GM12878 (cell line): ENCODE data around the gene PSMD4. TPM values are rescaled to one million over a fixed set of nuclear protein-coding genes. Genes with fewer than 3 reads are reported as not detected.

Source experiments
- ATAC-seq: fragments of 200-7000 bp; cut with Tn5 transposase; 3 replicates; pipeline ENCODE4 v1.9.1; 2020; ENCODE audit warnings: mild to moderate bottlenecking, moderate library complexity
- BruUV-seq: library from RNA; stranded (reverse); fragments of 400-500 nt; replicated peaks from 2 replicates; lab custom pipeline; 2021; lab: Mats Ljungman, UMichigan
- CTCF ChIA-PET: fragments of 300-600 bp; sonication (Branson Sonifier 250); formaldehyde crosslinking; extraction: SDS; loops from one replicate; lab custom pipeline; 2021; ENCODE audit warnings: inconsistent platforms; lab: Yijun Ruan, JAX
- POLR2A ChIA-PET: fragments of 350-600 bp; formaldehyde crosslinking; extraction: SDS; loops from one replicate; lab custom pipeline; 2021; ENCODE audit warnings: inconsistent platforms; lab: Charles Lee
- RAD21 ChIA-PET: fragments of 300-600 bp; sonication (Branson Sonifier 250); formaldehyde crosslinking; loops from one replicate; lab custom pipeline; 2023; ENCODE audit warnings: antibody characterized with exemption; ENCODE audit not compliant: unreplicated experiment; lab: Charles Lee
- SMC1A ChIA-PET: fragments of 300-600 bp; sonication (Branson Sonifier 250); formaldehyde crosslinking; loops from one replicate; lab custom pipeline; 2023; ENCODE audit not compliant: unreplicated experiment, uncharacterized antibody; lab: Charles Lee
- DNase-seq: peaks from one replicate; pipeline ENCODE4 v3.0.0-alpha.2; 2011; ENCODE audit warnings: low read depth, low spot score
- FAIRE-seq: peaks from 3 replicates; lab custom pipeline; 2011; peaks lifted over from hg19 to GRCh38; lab: Jason Lieb, UNC
- H2AFZ ChIP-seq: 2 replicates; pipeline ENCODE4 v1.6.0; 2011; ENCODE audit warnings: low read depth, low read length, control low read depth; ENCODE audit not compliant: control insufficient read depth
- H3K27ac ChIP-seq: 2 replicates; pipeline ENCODE4 v1.5.1; 2011; ENCODE audit warnings: control low read depth; ENCODE audit not compliant: control insufficient read depth, insufficient read depth
- H3K27me3 ChIP-seq, 2 experiments: replicated peaks in 1 of 2; 2 replicates each; pipeline versions ENCODE4 v1.6.0 to v1.6.1; 2011; ENCODE audit warnings: low read length in 1 of 2; ENCODE audit not compliant: control insufficient read depth in 2 of 2, insufficient read depth in 2 of 2
- H3K36me3 ChIP-seq, 2 experiments: 2 replicates each; pipeline ENCODE4 v1.5.1; 2011; ENCODE audit warnings: low read length in 1 of 2; ENCODE audit not compliant: control insufficient read depth in 2 of 2, insufficient read depth in 2 of 2
- H3K4me1 ChIP-seq: 2 replicates; pipeline ENCODE4 v1.6.1; 2011; ENCODE audit warnings: mild to moderate bottlenecking, low read length, moderate library complexity, mixed read lengths; ENCODE audit not compliant: control insufficient read depth, insufficient read depth
- H3K4me2 ChIP-seq: 2 replicates; pipeline ENCODE4 v1.6.0; 2011; ENCODE audit warnings: control low read depth; ENCODE audit not compliant: control insufficient read depth, insufficient read depth
- H3K4me3 ChIP-seq: fragments of 200-600 bp; sonication (generic); 2 replicates; pipeline ENCODE4 v1.5.1; 2016
- H3K79me2 ChIP-seq: 2 replicates; pipeline ENCODE4 v1.6.0; 2011; ENCODE audit warnings: low read length; ENCODE audit not compliant: control insufficient read depth, insufficient read depth
- H3K9ac ChIP-seq: 2 replicates; pipeline ENCODE4 v1.8.0; 2011; ENCODE audit warnings: low read length, control low read depth, mixed read lengths; ENCODE audit not compliant: control insufficient read depth, insufficient read depth
- H3K9me3 ChIP-seq: replicated peaks from 3 replicates; pipeline ENCODE4 v1.5.1; 2011; ENCODE audit warnings: mild to moderate bottlenecking, low read length; ENCODE audit not compliant: control insufficient read depth, insufficient read depth
- H4K20me1 ChIP-seq: 2 replicates; pipeline ENCODE4 v1.6.0; 2011; ENCODE audit not compliant: control insufficient read depth, insufficient read depth
- BHLHE40 ChIP-seq, 2 experiments: fragments of 450-650 bp in 1 of 2; IDR thresholded peaks; 2 replicates each; pipeline ENCODE4 v1.6.1; 2011 to 2017; ENCODE audit warnings: low read depth in 2 of 2, borderline replicate concordance in 1 of 2, improper control_type of control experiment in 1 of 2, low read length in 1 of 2, mild to moderate bottlenecking in 1 of 2
- CEBPB ChIP-seq, 2 experiments: fragments of 150-350 bp in 1 of 2; IDR thresholded peaks; 2 replicates each; pipeline ENCODE4 v1.6.1; 2012 to 2014; ENCODE audit warnings: low read depth in 2 of 2, low read length in 2 of 2, borderline replicate concordance in 1 of 2, inconsistent platforms in 1 of 2
- CTCF ChIP-seq, 3 experiments: IDR thresholded peaks in 2 of 3; conservative IDR thresholded peaks in 1 of 3; 2 replicates each; pipeline ENCODE4 v1.5.1; 2011; ENCODE audit warnings: low read depth in 3 of 3, low read length in 3 of 3, mild to moderate bottlenecking in 3 of 3, control low read depth in 2 of 3, moderate library complexity in 2 of 3, inconsistent platforms in 1 of 3, mixed read lengths in 1 of 3; ENCODE audit not compliant: control insufficient read depth in 2 of 3, insufficient read depth in 1 of 3; ENCODE audit errors: extremely low read depth in 1 of 3
- JUND ChIP-seq: IDR thresholded peaks from 2 replicates; pipeline ENCODE4 v1.6.1; 2012; ENCODE audit warnings: low read depth, mild to moderate bottlenecking, low read length, improper control_type of control experiment, moderate library complexity
- MEF2B ChIP-seq: fragments of 450-650 bp; IDR thresholded peaks from 2 replicates; pipeline ENCODE4 v1.6.1; 2018; ENCODE audit warnings: mild to moderate bottlenecking, moderate library complexity; ENCODE audit not compliant: partially characterized antibody, poor library complexity, severe bottlenecking
- MYB ChIP-seq: fragments of 150-350 bp; IDR thresholded peaks from 2 replicates; pipeline ENCODE4 v1.6.1; 2014; ENCODE audit warnings: mild to moderate bottlenecking, low read depth, low read length, borderline replicate concordance
- NFYB ChIP-seq: IDR thresholded peaks from 2 replicates; pipeline ENCODE4 v1.6.1; 2011; ENCODE audit warnings: low read depth, mild to moderate bottlenecking, low read length, improper control_type of control experiment, moderate library complexity; ENCODE audit not compliant: insufficient read depth
- PRDM15 ChIP-seq: fragments of 450-650 bp; formaldehyde crosslinking; IDR thresholded peaks from 2 replicates; pipeline ENCODE4 v1.4.0; 2020; ENCODE audit warnings: mild to moderate bottlenecking, moderate library complexity
- RELB ChIP-seq: fragments of 450-650 bp; IDR thresholded peaks from 2 replicates; pipeline ENCODE4 v1.6.1; 2017; ENCODE audit warnings: low read depth, mild to moderate bottlenecking, moderate library complexity
- SPI1 ChIP-seq: IDR thresholded peaks from 2 replicates; pipeline ENCODE4 v1.6.1; 2011; ENCODE audit warnings: low read depth, mild to moderate bottlenecking, low read length, moderate library complexity, borderline replicate concordance; ENCODE audit not compliant: insufficient read depth
- SRF ChIP-seq, 2 experiments: IDR thresholded peaks; 2 replicates each; pipeline ENCODE4 v1.6.1; 2011; ENCODE audit warnings: low read depth in 2 of 2, low read length in 2 of 2, mild to moderate bottlenecking in 1 of 2, moderate library complexity in 1 of 2
- TCF7 ChIP-seq: IDR thresholded peaks from 2 replicates; pipeline ENCODE4 v1.6.1; 2014; ENCODE audit warnings: antibody characterized with exemption, borderline replicate concordance
- WGBS: methylation state at CpG from one replicate; pipeline ENCODE4 v1.1.6; 2016; ENCODE audit warnings: low lambda C conversion rate; ENCODE audit not compliant: insufficient replicate concordance, insufficient coverage; ENCODE audit errors: missing lambda C conversion rate; 5-methylcytosine and 5-hydroxymethylcytosine counted together
- in situ Hi-C: fragments of 300-500 bp; cut with MboI; formaldehyde crosslinking; loops from 9 replicates; pipeline ENCODE4 v1.14.3; 2018; ENCODE audit warnings: mixed read lengths
- intact Hi-C: fragments of 100-400 bp; cut with micrococcal nuclease; formaldehyde crosslinking; loops from one replicate; pipeline ENCODE4 v1.14.2; 2022; ENCODE audit not compliant: unreplicated experiment
- polyA plus RNA-seq, 11 experiments: library from polyadenylated mRNA; depleted of rRNA in 4 of 11; unstranded in 6 of 11; stranded (reverse) in 5 of 11; fragments of >200 nt; fragmentation: Nextera tagmentation in 4 of 11; fragmentation: Illumina TruSeq in 1 of 11; extraction: Ambion mirVana in 4 of 11; extraction: Trizol in 1 of 11; gene quantifications; 1 replicate in 1 of 11; 2 replicates in 10 of 11; pipeline versions ENCODE4 v1.2.1 to v1.2.3, GENCODE V29; 2011 to 2016; ENCODE audit warnings: inconsistent platforms in 2 of 11, missing spikeins in 2 of 11, low read depth in 1 of 11
- total RNA-seq, 4 experiments: library from RNA; depleted of rRNA in 3 of 4; stranded (reverse); fragments of >200 nt in 3 of 4; fragmentation: Illumina TruSeq in 1 of 4; extraction: Trizol in 1 of 4; gene quantifications; 2 replicates each; pipeline versions ENCODE4 v1.2.1 to v1.2.3, GENCODE V29; 2013 to 2021

PSMD4 gene
- total and polyA plus RNA-seq, 10 of the 15 experiments (the other 5 are each of a cell fraction or from before 2014, with no cell fraction given) = 129 to 281 (median 188) TPM

GRCh38 chr1:151312411-151312810, 57.9 kb downstream of the PSMD4 start:
- in situ Hi-C loops (no loop called here), intact Hi-C loops (no loop called here)
- H3K9me3 ChIP-seq = no peaks in the 10 kb centered on the region
- DNase-seq (no peak), ATAC-seq (no peak), FAIRE-seq (no peak)
- H3K27me3 ChIP-seq = no peaks in the 10 kb centered on the region
- ChIA-PET SMC1A (interaction anchor here (0.7 to 3.8 kb wide), 5 partner anchors 11 to 213 kb away, joined by 3 to 15 read pairs (median 4); partner anchors contain the start of gene PI4KB), RAD21 (interaction anchor here (0.8 to 1.2 kb wide), 2 partner anchors 11 to 212 kb away, joined by 4 to 6 read pairs; no protein-coding TSS in a partner anchor), CTCF (interaction anchor here (1.7 to 4.1 kb wide), 4 partner anchors 11 to 213 kb away, joined by 3 to 32 read pairs (median 8); partner anchors contain the start of gene PI4KB), POLR2A (interaction anchor here (4.8 kb wide), 1 partner anchor 15 kb away, joined by 19 read pairs; the partner anchor contains the start of gene PI4KB)
- no TSS peak for BruUV-seq
- WGBS = 98% methylated on average over 4 of the region's 4 CpGs
- no peaks in the 10 kb centered on the region for H3K79me2 ChIP-seq
- H3K9ac ChIP-seq = no peak overlapping the region
- no peak overlapping the region for H3K4me2 ChIP-seq
- no peak overlapping the region for H3K27ac ChIP-seq
- H3K4me3 ChIP-seq = no peak overlapping the region
- 0 out of 2 replicates have a peak, but pooled peaks cover 4% of the 10 kb centered on the region for H4K20me1 ChIP-seq
- peaks cover 18 to 48% of the 10 kb centered on the region in 2 experiments for H3K36me3 ChIP-seq
- no peaks in the 10 kb centered on the region for H3K4me1 ChIP-seq
- H2AFZ ChIP-seq = no peak overlapping the region
- TF ChIP-seq PRDM15 (CRISPR knock-in tag) = no peak
- no peak for TF ChIP-seq MEF2B
- TF ChIP-seq JUND = no peak
- TF ChIP-seq SPI1 = no peak
- no peak for TF ChIP-seq CTCF (IDR thresholded peaks at IDR 0.05 in 2 of 3, conservative IDR thresholded peaks at IDR 0.05 in 1 of 3; ENCODE audit: control insufficient read depth in 2 of 3, extremely low read depth in 1 of 3, insufficient read depth in 1 of 3, low read depth in 3 of 3, low read length in 3 of 3)
- TF ChIP-seq RELB = no peak
- no peak for TF ChIP-seq CEBPB (IDR thresholded peaks at IDR 0.05; ENCODE audit: borderline replicate concordance in 1 of 2, low read depth in 2 of 2, low read length in 2 of 2)
- TF ChIP-seq SRF (IDR thresholded peaks at IDR 0.05; ENCODE audit: low read depth in 2 of 2, low read length in 2 of 2) = no peak
- TF ChIP-seq NFYB = no peak
- no peak for TF ChIP-seq TCF7
- TF ChIP-seq MYB = no peak
- TF ChIP-seq BHLHE40 (IDR thresholded peaks at IDR 0.05; ENCODE audit: borderline replicate concordance in 1 of 2, low read depth in 2 of 2, low read length in 1 of 2) = no peak
